Keratinocyte (primary cell): ENCODE data around the gene SF1. TPM values are rescaled to one million over a fixed set of nuclear protein-coding genes. Genes with fewer than 3 reads are reported as not detected.

Experiments
- DNase-seq: peaks from one replicate; pipeline ENCODE4 v3.0.0-alpha.2; 2011; ENCODE audit warnings: low read depth, missing footprints, low spot score
- FAIRE-seq: peaks from 2 replicates; lab custom pipeline; 2011; peaks lifted over from hg19 to GRCh38; lab: Jason Lieb, UNC
- H2AFZ ChIP-seq: 2 replicates; pipeline ENCODE4 v1.6.0; 2012; ENCODE audit warnings: low read length, control low read depth, inconsistent platforms; ENCODE audit not compliant: control insufficient read depth
- H3K27ac ChIP-seq: 2 replicates; pipeline ENCODE4 v1.5.1; 2011; ENCODE audit warnings: low read length; ENCODE audit not compliant: control insufficient read depth, insufficient read depth
- H3K27me3 ChIP-seq: 3 replicates; pipeline ENCODE4 v1.6.0; 2011; ENCODE audit warnings: low read length; ENCODE audit not compliant: control insufficient read depth, insufficient read depth; ENCODE audit errors: extremely low read depth
- H3K36me3 ChIP-seq, 2 experiments: 2 replicates in 1 of 2; 3 replicates in 1 of 2; pipeline ENCODE4 v1.5.1; 2011; ENCODE audit warnings: low read length in 2 of 2, mild to moderate bottlenecking in 1 of 2; ENCODE audit not compliant: control insufficient read depth in 2 of 2, insufficient read depth in 2 of 2; ENCODE audit errors: extremely low read depth in 1 of 2
- H3K4me1 ChIP-seq: 3 replicates; pipeline ENCODE4 v1.5.1; 2011; ENCODE audit warnings: low read length; ENCODE audit not compliant: control insufficient read depth, insufficient read depth; ENCODE audit errors: extremely low read depth
- H3K4me2 ChIP-seq: 3 replicates; pipeline ENCODE4 v1.6.0; 2011; ENCODE audit warnings: low read depth, low read length; ENCODE audit not compliant: control insufficient read depth, insufficient read depth; ENCODE audit errors: extremely low read depth
- H3K4me3 ChIP-seq, 3 experiments: fragments of 200-600 bp in 1 of 3; sonication (generic) in 1 of 3; 2 replicates in 2 of 3; 3 replicates in 1 of 3; pipeline ENCODE4 v1.5.1; 2011 to 2016; ENCODE audit warnings: low read length in 3 of 3, mild to moderate bottlenecking in 3 of 3, control low read depth in 2 of 3, inconsistent platforms in 1 of 3, low read depth in 1 of 3, mixed read lengths in 1 of 3, mixed run types in 1 of 3, moderate library complexity in 1 of 3; ENCODE audit not compliant: control insufficient read depth in 2 of 3, insufficient read depth in 2 of 3; ENCODE audit errors: extremely low read depth in 1 of 3
- H3K79me2 ChIP-seq: 2 replicates; pipeline ENCODE4 v1.6.0; 2012; ENCODE audit warnings: low read length; ENCODE audit not compliant: control insufficient read depth, insufficient read depth
- H3K9ac ChIP-seq: 3 replicates; pipeline ENCODE4 v1.6.0; 2011; ENCODE audit warnings: low read length; ENCODE audit not compliant: control insufficient read depth, insufficient read depth; ENCODE audit errors: extremely low read depth
- H3K9me1 ChIP-seq: 3 replicates; pipeline ENCODE4 v1.6.0; 2011; ENCODE audit warnings: low read length; ENCODE audit not compliant: control insufficient read depth, insufficient read depth; ENCODE audit errors: extremely low read depth
- H3K9me3 ChIP-seq: 2 replicates; pipeline ENCODE4 v1.5.1; 2012; ENCODE audit warnings: low read depth, low read length; ENCODE audit not compliant: control insufficient read depth
- H4K20me1 ChIP-seq: 3 replicates; pipeline ENCODE4 v1.6.0; 2011; ENCODE audit warnings: low read length; ENCODE audit not compliant: control insufficient read depth, insufficient read depth; ENCODE audit errors: extremely low read depth
- CTCF ChIP-seq, 3 experiments: IDR thresholded peaks in 1 of 3; conservative IDR thresholded peaks in 1 of 3; optimal IDR thresholded peaks in 1 of 3; 2 replicates in 2 of 3; 3 replicates in 1 of 3; pipeline versions ENCODE3 to v1.5.1; 2011; ENCODE audit warnings: low read length in 3 of 3, mild to moderate bottlenecking in 3 of 3, moderate library complexity in 2 of 3, control low read depth in 1 of 3, inconsistent platforms in 1 of 3; ENCODE audit not compliant: insufficient read depth in 2 of 3; ENCODE audit errors: extremely low read depth in 1 of 3
- EZH2 ChIP-seq: IDR thresholded peaks from one replicate; pipeline ENCODE4 v1.6.1; 2012; ENCODE audit warnings: inconsistent platforms, mild to moderate bottlenecking, low read length, moderate library complexity
- dilution Hi-C: fragments of 300-500 bp; cut with MboI; formaldehyde crosslinking; loops from one replicate; pipeline ENCODE4 v1.7.0; 2020; ENCODE audit warnings: low sequenced_read_pairs; ENCODE audit not compliant: extremely low pct_ligation_motif_present
- polyA plus RNA-seq, 5 experiments: library from polyadenylated mRNA; depleted of rRNA in 3 of 5; stranded (reverse) in 3 of 5; stranded (forward) in 1 of 5; unstranded in 1 of 5; fragments of >200 nt; gene quantifications; 1 replicate in 1 of 5; 2 replicates in 3 of 5; 3 replicates in 1 of 5; pipeline versions ENCODE4 v1.2.1 to v1.2.3, GENCODE V29; 2011 to 2012; ENCODE audit warnings: missing spikeins in 2 of 5, low read depth in 1 of 5, low replicate concordance in 1 of 5

The SF1 gene
- polyA plus RNA-seq, 1 donor (not counting 4 experiments of a cell fraction or from before 2014, with no cell fraction given), result 54.5 TPM

GRCh38 chr11:64726867-64727530, 51.3 kb downstream of the SF1 start:
- Histone ChIP-seq H3K9ac (no peak overlapping the region), H3K36me3 (no peaks in the 10 kb centered on the region), H3K27me3 (peaks cover 20% of the 10 kb centered on the region), H3K4me2 (no peak overlapping the region), H3K4me1 (no peaks in the 10 kb centered on the region), H4K20me1 (no peaks in the 10 kb centered on the region), H3K79me2 (no peaks in the 10 kb centered on the region), H3K4me3 (no peak overlapping the region), H3K9me1 (no peaks in the 10 kb centered on the region), H3K9me3 (no peaks in the 10 kb centered on the region), H3K27ac (no peak overlapping the region), H2AFZ (no peak overlapping the region)
- DNase-seq, result no peak
- FAIRE-seq, result no peak
- no peak for TF ChIP-seq EZH2
- no peak for TF ChIP-seq CTCF (optimal IDR thresholded peaks at IDR 0.05 in 1 of 3, IDR thresholded peaks at IDR 0.05 in 1 of 3, conservative IDR thresholded peaks at IDR 0.05 in 1 of 3; ENCODE audit: extremely low read depth in 1 of 3, insufficient read depth in 2 of 3, low read length in 3 of 3)
- dilution Hi-C loops, result no loop called here

GRCh38 chr11:64726211-64726641, 52.1 kb downstream of the SF1 start:
- FAIRE-seq (no peak), DNase-seq (no peak)
- Histone ChIP-seq H3K4me3 (no peak overlapping the region), H3K9me1 (no peaks in the 10 kb centered on the region), H3K4me1 (no peaks in the 10 kb centered on the region), H4K20me1 (no peaks in the 10 kb centered on the region), H3K9ac (no peak overlapping the region), H3K4me2 (no peak overlapping the region), H3K27ac (no peak overlapping the region), H2AFZ (no peak overlapping the region), H3K27me3 (peaks cover 27% of the 10 kb centered on the region), H3K79me2 (no peaks in the 10 kb centered on the region), H3K9me3 (no peaks in the 10 kb centered on the region), H3K36me3 (no peaks in the 10 kb centered on the region)
- dilution Hi-C loops, result no loop called here
- TF ChIP-seq EZH2 (no peak), CTCF (optimal IDR thresholded peaks at IDR 0.05 in 1 of 3, IDR thresholded peaks at IDR 0.05 in 1 of 3, conservative IDR thresholded peaks at IDR 0.05 in 1 of 3; ENCODE audit: extremely low read depth in 1 of 3, insufficient read depth in 2 of 3, low read length in 3 of 3) (no peak)
